ENCODE measurements around the gene MRPL38.
"Not testable (repeated sequence)": the region's sequence is repeated elsewhere in the genome, so short reads cannot be mapped to it uniquely, and the experiment has no call there.

Gene MRPL38

GRCh38 chr17:75854101-75854748 lies 50.5 kb downstream of the MRPL38 start:
- TF ChIP-seq POLR2A (IDR thresholded peaks at IDR 0.05; ENCODE audit: low read length), result peak; percentile 31
- TF ChIP-seq GATA1 (IDR thresholded peaks at IDR 0.05; ENCODE audit: low read depth, low read length), result no peak
- peak in 1 of 2 experiments; percentile 62 for DNase-seq

- DNase-seq, result peak in 1 of 2 experiments; percentile 41
- TF ChIP-seq POLR2A (IDR thresholded peaks at IDR 0.05; ENCODE audit: low read length) (no peak), GATA1 (IDR thresholded peaks at IDR 0.05; ENCODE audit: low read depth, low read length) (no peak)
These were observed 51.3 kb downstream of the MRPL38 start for GRCh38 chr17:75853433-75853832.

- not testable (repeated sequence) for DNase-seq
These were observed 53.0 kb downstream of the MRPL38 start for GRCh38 chr17:75851693-75851991.

- DNase-seq, result no peak
- no peak for TF ChIP-seq POLR2A (IDR thresholded peaks at IDR 0.05; ENCODE audit: low read length)
- no peak for TF ChIP-seq GATA1 (IDR thresholded peaks at IDR 0.05; ENCODE audit: low read depth, low read length)
These were observed 53.6 kb downstream of the MRPL38 start for GRCh38 chr17:75850928-75851692.

GRCh38 chr17:75849724-75850123 lies 55.0 kb downstream of the MRPL38 start:
- DNase-seq, result peak; percentile 87 to 90
- TF ChIP-seq POLR2A (IDR thresholded peaks at IDR 0.05; ENCODE audit: low read length), result peak; percentile 10
- TF ChIP-seq GATA1 (IDR thresholded peaks at IDR 0.05; ENCODE audit: low read depth, low read length), result no peak

GRCh38 chr17:75849279-75849646 lies 55.4 kb downstream of the MRPL38 start:
- peak; percentile 31 for TF ChIP-seq POLR2A (IDR thresholded peaks at IDR 0.05; ENCODE audit: low read length)
- no peak for TF ChIP-seq GATA1 (IDR thresholded peaks at IDR 0.05; ENCODE audit: low read depth, low read length)
- peak; percentile 85 to 89 for DNase-seq

Data from erythroblast (primary cell).